ENCODE results near the gene CFAP69.
A peak's percentile ranks its signal among the peaks of the same experiment; 100 is the strongest.

The CFAP69 gene

DNA sequence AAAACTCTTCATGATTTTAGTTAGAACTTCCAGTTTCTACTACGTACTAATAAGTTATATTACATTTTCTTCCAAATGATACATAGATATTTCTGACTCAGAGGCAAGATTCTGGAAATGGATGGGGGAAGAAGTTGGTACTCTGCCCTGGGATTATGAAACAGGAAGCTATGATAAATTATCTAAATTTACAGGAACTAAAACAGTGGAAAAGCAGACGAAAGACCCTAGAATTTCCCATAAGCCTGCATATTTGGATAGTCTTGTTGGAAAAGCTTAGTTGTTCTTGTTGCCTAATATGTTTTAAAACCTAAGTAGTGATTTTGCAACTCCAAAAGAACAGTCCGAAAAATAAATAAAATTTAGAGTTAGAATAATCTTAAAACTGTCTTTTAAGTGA is 21.8 kb downstream of the CFAP69 start:
- DNase-seq = no peak
- intact Hi-C loops (cut with DNase I) = no loop called here

DNA sequence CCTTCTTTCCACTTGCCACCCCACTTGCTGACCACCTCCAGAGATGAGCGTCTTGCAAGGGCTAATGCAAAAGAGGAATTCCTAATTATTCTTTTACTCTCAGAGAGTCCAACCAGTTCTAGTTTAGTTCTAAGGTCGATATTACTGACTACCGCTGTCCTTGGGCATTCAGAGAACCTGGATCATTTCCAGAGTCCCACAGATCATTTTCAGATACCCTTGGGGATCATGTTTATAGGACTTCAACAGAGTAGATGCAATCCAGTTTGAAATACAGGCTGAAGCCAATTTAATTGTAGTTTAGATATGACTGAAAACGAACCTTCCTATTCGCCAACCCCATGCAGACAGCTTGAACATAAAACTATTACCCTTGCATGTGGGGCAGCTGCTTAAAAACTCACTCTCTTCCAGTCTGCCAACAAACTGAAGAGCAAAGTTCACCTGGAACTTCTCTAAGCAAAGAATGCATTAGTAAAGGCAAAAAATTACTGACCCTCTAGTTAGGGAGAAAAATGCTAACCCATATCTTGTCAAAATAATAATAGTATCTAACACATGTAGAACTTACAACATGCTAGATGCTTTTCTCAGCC is 22.4 kb downstream of the CFAP69 start:
- intact Hi-C loops (cut with DNase I) = no loop called here
- no peak for DNase-seq

DNA sequence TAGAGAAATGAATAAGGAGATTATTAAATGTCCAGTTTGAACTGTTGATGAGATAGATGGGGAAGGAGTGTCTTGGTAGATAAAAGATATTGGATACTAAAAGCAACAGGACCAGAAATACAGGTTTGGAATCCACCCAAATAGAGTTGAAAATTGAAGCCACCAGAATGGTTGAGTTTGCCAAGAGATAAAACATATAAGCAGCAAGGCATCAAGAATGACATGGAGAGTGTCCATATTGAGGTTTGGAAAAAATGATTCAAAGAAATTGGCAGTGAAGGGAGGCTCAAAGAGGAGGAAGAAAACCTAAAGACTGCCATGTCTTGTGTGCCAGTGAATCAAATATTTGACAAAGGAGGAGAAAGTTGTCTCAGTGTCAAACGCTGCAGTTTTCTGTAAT is 24.2 kb downstream of the CFAP69 start:
- no peak for DNase-seq
- intact Hi-C loops (cut with DNase I) = no loop called here

DNA sequence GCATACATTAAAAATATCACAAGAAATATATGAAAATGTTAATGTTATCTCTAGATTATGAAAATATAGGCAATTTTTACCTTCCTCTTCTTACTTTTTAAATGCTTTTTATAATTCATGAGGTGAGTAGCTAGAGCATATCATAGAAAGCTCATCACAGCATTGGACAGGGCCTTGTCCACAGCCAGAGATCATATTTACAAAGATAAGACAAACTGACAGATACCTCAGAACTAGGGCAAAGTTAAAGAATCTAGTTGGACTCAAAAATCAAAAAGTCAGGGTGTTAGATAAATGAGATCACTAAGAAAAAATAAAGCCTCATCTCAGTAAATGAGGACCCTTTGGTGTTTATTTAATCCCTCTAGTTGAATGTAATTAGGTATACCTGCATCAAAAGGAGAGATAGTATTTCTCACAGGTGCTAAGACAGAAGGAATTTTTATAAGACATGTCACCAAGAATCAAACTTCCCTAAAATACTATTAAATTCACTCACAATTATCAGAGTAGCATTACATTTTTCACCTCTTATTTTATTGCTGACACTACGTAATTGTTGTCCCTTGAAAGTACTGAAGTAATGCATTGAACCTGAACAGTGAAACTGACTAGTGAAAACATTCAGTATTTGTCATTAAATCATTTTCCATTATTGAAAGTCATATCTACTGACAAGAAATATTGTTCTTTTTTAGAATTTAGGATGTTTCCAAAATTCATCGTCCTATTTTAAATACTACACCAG is 25.6 kb downstream of the CFAP69 start:
- no peak for DNase-seq
- intact Hi-C loops (cut with DNase I) = no loop called here

DNA sequence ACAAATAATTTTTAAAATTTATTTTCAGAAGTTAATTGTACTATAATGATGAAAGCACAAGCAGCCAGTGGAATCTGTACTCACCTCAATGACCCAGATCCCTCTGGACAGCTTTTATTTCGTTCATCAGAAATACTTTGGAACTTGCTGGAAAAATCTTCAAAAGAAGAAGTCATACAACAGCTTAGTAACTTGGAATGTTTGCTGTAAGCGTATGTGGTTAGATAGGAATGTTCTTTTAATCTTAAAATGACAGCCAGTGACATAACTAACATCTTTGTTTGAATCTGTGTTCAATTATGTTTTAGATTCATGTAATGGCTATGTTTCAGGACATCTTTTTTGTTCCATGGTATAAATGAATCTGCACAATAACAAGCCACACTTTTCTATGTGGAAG is 26.8 kb downstream of the CFAP69 start:
- no peak for DNase-seq
- intact Hi-C loops (cut with DNase I) = no loop called here

DNA sequence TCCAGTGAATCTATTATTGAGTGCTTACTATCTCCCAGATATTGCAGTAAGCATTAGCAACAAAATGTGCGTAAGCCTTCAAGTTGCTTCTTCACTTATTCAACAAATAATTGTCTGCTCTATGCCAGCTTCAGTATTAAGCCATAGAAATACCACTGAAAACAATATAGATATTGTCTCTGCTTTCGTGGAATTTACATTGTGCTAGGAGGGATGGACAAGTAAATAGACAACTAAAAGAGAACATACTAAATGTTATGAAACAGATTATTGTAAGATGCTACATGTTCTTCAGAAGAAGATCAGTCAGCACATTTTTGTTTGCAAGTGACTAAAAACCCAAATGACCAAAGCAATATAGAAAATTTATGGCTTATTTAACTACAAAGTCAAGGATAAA is 27.3 kb downstream of the CFAP69 start:
- no peak for DNase-seq
- intact Hi-C loops (cut with DNase I) = no loop called here

DNA sequence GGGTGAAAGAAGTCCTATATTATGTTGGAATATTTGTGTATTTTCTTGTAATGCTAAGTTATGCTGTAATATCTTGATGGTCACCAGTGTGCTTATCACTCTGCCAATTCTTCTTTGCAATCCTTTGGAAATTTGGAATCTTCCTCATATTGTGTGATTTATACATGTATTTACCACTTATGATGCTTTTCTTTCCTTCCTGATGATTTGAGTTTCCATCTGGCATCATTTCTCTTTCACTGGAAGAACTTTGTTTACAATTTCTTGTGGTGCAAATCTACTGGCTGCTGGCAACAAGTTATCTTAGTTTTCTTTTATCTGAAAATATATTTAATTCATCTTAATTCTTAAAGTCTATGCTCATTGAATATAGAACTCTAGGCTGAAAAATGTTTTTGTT is 29.2 kb downstream of the CFAP69 start:
- DNase-seq = no peak
- intact Hi-C loops (cut with DNase I) = no loop called here

DNA sequence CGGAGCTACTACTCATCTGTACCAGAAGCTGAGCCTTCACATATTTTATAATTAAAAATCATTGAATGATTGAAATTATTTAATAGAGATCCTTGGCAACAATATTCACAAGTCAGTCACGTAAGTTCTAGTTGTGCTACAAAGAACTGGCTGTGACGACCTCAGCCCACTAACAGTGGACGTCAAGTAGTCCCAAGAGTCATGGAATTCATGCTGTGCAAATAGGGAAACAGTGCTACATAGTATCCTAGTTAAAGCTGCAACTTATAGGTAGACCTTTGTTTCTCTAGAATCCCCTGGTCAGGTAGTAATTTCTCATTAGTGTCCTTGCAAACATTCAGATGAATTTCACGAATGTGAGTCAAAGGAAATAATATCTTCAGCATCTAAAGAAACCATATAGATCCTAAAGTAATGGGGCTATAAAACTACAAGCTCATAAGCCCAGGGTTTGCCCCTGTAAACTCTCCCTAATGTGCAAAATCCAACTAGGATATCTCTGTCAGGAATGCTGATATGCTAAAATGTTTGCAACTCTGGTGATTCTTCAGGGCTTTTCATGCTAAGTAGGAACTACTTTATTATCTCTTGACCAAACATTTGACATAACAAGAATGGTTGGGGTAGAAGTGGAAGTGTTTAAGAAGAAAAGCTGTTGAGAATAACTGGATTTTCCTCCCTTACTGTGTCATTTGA is 31.2 kb downstream of the CFAP69 start:
- intact Hi-C loops (cut with DNase I) = no loop called here
- DNase-seq = no peak

DNA sequence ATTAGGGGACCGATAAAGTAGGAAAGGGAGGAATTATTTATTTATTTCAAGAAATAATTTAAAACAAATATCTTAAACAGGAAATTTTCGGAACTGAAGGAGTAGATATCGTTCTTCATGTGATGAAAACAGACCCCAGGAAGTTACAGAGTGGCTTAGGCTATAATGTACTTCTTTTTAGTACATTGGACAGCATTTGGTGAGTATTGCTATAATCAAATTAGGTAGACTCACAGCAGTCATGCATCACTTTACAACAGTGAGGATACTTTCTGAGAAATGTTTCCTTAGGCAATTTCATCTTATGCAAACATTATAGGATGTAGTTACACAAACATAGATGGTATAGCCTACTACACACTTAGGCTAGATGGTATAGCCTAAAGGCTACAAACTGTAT is 43.2 kb downstream of the CFAP69 start:
- intact Hi-C loops (cut with DNase I) = no loop called here
- DNase-seq = no peak

DNA sequence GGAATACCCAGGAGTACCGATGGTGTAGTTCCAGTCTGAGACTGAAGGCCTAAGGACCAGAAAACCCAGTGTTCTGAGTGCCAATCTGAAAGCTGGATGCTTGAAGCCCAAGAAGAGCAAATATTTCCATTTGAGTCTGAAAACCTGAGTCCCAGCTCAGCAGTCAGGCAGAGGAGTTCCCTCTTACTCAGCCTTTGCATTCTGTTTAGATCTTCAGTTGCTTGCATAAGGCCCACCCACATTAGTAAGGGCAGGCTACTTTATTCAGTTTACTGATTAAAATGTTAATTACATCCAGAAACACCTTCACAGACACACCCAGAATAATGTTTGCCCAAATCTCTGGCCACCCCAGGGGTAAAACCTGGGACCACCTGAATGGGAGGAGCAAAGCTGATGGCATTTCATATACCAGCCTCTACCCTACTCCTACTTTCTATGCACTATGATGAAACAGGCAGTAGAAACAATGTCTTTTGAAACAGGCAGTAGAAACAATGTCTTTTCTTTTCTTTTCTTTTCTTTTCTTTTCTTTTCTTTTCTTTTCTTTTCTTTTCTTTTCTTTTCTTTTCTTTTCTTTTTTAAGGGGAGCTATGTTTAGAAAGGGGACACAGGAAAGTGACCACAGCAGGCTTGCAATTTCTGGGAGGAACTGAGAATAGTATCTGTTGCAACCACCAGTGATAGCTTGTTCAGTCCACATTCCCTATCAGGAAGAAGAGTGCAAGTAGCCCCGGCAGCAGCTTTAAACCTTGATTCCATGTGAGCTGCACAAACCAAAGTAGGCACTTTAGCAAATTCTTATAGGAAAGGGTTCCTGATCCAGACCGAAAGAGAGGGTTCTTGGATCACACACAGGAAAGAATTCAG is 45.5 kb downstream of the CFAP69 start:
- intact Hi-C loops (cut with DNase I) = no loop called here

DNA sequence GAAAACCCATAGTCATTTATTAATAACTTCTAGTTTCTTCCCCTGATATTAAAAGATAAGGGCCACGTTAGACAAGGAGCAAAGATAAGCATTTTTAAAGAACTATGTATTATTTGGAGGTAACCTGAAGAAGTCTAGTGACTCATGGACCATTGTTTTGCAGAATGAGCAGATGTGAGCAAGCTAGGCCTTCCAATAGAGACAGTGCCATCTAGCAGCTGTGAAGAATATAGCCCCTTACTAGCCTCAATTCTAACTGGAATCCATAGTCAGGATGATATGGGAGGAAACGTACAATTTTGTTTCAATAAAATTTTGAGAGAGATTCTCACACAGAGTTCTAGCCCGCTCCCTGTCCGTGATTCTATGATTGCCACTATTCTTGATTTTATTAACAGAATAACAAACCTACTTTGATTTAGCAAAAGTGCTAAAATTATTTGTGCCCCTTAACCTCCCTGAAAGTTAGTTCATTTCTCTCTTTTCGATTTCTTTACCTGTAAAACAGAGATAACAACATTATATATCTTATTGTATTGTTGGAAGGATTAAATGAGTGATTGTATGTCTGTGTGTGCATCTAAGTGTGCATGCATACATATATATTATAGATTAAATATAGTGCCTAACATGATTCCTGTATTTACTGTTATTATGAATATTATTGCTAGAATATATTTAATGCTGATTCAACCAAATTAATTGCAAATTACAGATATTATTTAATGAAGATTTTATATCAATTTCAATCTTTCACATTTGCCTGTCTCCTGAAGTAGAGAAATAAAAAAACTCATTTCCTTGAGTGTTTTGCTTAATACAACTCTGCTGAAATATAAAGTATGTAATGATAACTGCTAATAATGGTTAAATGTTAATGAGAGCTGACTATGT is 53.4 kb downstream of the CFAP69 start:
- intact Hi-C loops (cut with DNase I) = no loop called here
- DNase-seq = peak in 9 of 42 donors; percentile 3 to 46 (median 15)

More for the DNA sequence above, 45.5 kb downstream of the CFAP69 start:
- no peak for DNase-seq

DNA sequence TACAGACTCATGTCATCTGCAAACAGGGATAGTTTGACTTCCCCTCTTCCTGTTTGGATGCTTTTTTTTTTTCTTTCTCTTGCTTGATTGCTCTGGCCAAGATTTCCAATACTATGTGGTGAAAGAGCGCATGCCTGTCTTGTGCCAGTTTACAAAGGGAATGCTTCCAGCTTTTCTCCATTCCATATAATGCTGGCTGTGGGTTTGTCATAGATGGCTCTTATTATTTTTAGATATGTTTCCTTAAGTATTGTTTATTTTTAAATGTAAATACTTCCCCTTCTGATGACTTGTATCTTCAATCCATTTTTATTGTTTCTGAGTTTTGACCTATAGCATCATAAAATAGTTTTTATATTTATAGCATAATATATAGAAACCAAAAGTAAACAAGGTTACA is 58.3 kb downstream of the CFAP69 start:
- intact Hi-C loops (cut with DNase I) = no loop called here

DNA sequence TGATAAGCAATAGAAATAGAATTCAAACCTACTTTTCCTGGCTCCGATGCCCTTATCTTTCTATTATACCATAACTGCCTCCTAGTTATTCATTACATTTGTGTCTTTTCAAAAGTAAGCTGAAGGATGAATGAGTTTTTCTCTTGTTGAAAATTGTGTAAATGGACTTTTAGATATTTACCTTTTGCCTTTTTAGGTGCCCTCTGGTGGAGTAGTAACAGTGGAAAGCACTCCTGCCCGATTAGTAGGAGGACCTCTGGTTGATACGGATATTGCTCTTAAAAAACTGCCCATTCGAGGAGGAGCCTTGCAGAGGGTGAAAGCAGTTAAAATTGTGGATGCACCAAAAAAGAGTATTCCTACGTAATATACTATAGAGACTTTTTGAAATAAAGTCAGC is 64.9 kb downstream of the CFAP69 start:
- DNase-seq = no peak
- intact Hi-C loops (cut with DNase I) = no loop called here

More for the DNA sequence above, 58.3 kb downstream of the CFAP69 start:
- no peak for DNase-seq

DNA sequence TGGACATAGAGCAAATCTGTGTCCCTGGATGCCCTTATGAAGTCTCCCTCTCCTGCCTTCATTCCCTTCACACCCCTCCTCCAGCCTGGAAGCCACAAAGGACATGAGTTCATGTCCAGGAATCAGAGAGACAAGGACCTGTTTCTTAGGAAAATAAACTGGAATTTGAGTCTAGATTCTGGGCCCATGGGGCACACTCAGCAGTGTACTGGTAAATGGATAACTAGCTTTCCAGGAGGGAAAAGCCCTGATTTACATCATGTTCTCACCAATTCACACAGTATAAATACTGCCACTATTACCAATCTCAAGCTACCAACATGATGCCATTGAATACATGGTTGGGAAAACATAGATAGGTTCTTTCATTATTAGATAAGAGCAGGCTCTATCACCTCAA is 66.2 kb downstream of the CFAP69 start:
- intact Hi-C loops (cut with DNase I) = no loop called here
- no peak for DNase-seq

DNA sequence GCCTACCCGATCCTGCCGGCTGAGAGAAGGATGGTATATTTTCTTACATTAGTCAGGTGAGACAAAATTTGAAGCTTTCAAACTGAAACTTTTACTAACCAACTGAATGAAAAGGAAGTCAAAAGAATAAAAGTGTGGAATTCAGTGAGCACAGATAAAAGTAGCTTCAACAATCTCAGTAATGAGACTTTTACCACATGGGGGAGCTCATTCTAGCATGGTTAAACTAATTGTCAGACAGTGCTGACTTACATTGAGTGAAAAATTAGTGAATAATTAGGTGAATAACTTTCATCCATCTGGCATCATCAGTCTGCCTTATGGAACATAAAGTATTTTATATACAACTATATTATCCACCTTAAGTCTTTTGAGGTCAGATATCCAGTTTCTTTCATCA is 67.8 kb downstream of the CFAP69 start:
- peak in 1 of 42 donors; percentile 11 for DNase-seq
- intact Hi-C loops (cut with DNase I) = no loop called here

DNA sequence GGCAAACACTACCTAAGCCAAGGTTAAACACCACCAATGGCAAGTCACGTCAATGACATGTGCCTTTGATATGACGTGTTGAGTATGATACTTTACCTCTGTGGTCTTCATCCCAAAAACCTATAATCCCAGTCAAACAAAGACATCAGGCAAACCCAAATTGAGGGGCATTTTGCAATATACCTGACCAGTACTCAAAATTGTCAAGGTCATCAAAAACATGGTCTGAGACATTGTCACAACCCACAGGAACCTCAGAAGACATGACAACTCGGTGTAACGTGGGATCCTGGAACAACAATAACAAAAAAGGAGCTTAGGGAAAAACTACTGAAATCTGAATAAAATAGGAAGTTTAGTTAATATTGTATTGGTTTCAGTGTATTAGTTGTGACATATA is 68.9 kb downstream of the CFAP69 start:
- intact Hi-C loops (cut with DNase I) = no loop called here

DNA sequence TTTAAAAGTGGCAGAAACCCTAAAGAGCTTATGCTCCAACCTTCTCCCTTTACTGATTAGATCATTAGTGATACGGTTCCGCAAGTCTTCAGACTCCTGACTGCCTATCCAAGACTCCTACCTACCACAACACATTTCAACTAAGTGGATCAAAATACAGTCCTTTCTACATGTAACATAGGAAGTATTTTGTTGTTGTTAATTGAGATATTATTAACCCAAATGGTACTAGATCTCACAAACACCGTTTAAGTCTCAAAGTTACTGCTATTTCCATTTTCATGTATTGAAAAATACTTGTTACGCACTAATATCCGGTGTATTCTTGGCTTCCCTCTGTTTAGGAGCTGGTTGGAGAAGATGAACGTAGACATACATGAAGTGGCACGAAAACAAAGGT is 75.0 kb downstream of the CFAP69 start:
- no peak for DNase-seq
- intact Hi-C loops (cut with DNase I) = no loop called here

More for the DNA sequence above, 68.9 kb downstream of the CFAP69 start:
- no peak for DNase-seq

DNA sequence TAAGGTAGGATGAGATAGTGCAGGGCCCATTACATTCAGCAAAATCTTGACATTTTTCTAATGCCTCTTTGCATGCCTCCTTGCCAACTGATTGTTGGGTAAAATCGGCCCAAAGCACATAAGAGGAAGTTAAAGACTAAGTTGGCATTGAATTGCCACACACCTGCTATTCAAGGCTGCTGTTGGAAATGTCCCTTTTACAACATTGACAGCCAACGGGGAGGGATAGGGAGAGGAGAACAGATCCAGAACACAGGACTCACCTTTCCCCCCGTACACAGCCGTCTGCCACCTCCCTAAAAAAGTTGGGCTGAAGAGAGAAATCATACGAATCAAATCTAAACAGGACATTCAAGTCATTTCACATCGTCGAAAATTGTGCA is 75.4 kb downstream of the CFAP69 start:
- intact Hi-C loops (cut with DNase I) = no loop called here
- DNase-seq = no peak
